ENCODE data around the gene ZNF93. TPM values are rescaled to one million over a fixed set of nuclear protein-coding genes. Genes with fewer than 3 reads are reported as not detected.

ZNF93 gene
- total and polyA plus RNA-seq, 2 of the 13 experiments (the other 11 are each of a cell fraction or from before 2014, with no cell fraction given), result 0.49 to 0.66 TPM

DNA sequence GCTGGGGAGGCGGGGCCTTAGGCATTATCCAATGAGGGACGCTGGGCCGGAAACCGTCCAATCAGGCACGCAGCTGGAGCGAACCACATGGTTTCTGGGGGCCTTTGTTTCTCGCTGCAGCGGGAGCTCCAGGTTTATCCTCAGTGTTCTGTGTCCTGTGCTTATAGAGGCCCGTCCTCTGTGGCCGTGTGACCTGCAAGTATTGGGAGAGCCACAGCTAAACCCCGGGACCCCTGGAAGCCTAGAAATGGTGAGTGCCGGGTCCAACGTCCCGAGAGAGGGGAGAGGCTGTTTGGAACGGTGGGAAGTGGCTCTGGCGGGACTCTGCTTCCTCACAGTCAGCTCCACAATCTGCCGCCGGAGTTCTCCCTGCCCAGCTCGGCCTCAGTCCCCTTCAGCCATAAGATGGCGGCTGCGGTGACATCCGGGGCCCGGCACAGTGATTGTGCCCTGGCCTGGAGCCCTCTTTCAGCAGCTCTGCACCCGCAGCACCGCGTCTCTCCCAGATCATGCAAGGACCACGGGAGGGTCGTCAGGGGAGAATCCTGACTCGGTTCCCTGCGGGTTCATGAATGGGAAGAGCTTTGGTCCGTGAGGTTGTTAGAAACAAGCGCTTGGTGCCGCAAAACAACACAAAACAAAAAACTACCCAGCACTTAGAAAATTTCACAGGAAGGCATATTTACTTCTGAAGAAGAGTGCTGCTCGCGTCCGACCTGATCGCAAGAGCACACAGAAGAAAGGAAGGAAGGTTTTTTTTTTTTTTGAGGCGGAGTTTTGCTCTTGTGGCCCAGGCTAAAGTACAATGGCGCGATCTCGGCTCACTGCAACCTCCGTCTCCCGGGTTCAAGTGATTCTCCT is 34.8 kb upstream of the ZNF93 start, which contains the start of gene ZNF253 (continued):
- TF ChIP-seq, protein P1, sequence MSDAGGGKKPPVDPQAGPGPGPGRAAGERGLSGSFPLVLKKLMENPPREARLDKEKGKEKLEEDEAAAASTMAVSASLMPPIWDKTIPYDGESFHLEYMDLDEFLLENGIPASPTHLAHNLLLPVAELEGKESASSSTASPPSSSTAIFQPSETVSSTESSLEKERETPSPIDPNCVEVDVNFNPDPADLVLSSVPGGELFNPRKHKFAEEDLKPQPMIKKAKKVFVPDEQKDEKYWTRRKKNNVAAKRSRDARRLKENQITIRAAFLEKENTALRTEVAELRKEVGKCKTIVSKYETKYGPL (CRISPR knock-in tag; IDR thresholded peaks at IDR 0.05), result peak; percentile 14; the same call in 1 of the 2 replicates
- TF ChIP-seq ZNF547 (CRISPR knock-in tag; IDR thresholded peaks at IDR 0.05) (peak; percentile 28; the same call in 1 of the 2 replicates), ZNF17 (CRISPR knock-in tag; IDR thresholded peaks at IDR 0.05) (no peak), GTF2F1 (IDR thresholded peaks at IDR 0.05; ENCODE audit: low read length) (no peak), SRSF4 (IDR thresholded peaks at IDR 0.05; ENCODE audit: low read depth, low read length, poor library complexity, severe bottlenecking) (no peak), SNAPC2 (CRISPR knock-in tag; IDR thresholded peaks at IDR 0.05) (no peak; the same call in 1 of the 2 replicates), ZNF572 (CRISPR knock-in tag; IDR thresholded peaks at IDR 0.05) (no peak), PTBP1 (IDR thresholded peaks at IDR 0.05; ENCODE audit: low read depth, low read length, poor library complexity, severe bottlenecking) (no peak), ZNF136 (CRISPR knock-in tag; IDR thresholded peaks at IDR 0.05; ENCODE audit: low read depth) (no peak), ZNF546 (CRISPR knock-in tag; conservative IDR thresholded peaks at IDR 0.05) (0 out of 2 replicates have a peak, but pooled peaks have one; percentile 53), CHD2 (IDR thresholded peaks at IDR 0.05; ENCODE audit: low read depth, low read length) (no peak), ZNF317 (CRISPR knock-in tag; IDR thresholded peaks at IDR 0.05) (0 out of 2 replicates have a peak, but pooled peaks have one; percentile 48), ATAD3A (CRISPR knock-in tag; IDR thresholded peaks at IDR 0.05) (no peak; the same call in 1 of the 2 replicates), SOX5 (CRISPR knock-in tag; IDR thresholded peaks at IDR 0.05; ENCODE audit: borderline replicate concordance) (0 out of 2 replicates have a peak, but pooled peaks have one; percentile 8)
- TF ChIP-seq, protein P2, sequence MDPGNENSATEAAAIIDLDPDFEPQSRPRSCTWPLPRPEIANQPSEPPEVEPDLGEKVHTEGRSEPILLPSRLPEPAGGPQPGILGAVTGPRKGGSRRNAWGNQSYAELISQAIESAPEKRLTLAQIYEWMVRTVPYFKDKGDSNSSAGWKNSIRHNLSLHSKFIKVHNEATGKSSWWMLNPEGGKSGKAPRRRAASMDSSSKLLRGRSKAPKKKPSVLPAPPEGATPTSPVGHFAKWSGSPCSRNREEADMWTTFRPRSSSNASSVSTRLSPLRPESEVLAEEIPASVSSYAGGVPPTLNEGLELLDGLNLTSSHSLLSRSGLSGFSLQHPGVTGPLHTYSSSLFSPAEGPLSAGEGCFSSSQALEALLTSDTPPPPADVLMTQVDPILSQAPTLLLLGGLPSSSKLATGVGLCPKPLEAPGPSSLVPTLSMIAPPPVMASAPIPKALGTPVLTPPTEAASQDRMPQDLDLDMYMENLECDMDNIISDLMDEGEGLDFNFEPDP (CRISPR knock-in tag; conservative IDR thresholded peaks at IDR 0.05), result no peak
- TF ChIP-seq, protein P3, sequence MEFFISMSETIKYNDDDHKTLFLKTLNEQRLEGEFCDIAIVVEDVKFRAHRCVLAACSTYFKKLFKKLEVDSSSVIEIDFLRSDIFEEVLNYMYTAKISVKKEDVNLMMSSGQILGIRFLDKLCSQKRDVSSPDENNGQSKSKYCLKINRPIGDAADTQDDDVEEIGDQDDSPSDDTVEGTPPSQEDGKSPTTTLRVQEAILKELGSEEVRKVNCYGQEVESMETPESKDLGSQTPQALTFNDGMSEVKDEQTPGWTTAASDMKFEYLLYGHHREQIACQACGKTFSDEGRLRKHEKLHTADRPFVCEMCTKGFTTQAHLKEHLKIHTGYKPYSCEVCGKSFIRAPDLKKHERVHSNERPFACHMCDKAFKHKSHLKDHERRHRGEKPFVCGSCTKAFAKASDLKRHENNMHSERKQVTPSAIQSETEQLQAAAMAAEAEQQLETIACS (CRISPR knock-in tag; IDR thresholded peaks at IDR 0.05), result no peak
- TF ChIP-seq, protein P4, sequence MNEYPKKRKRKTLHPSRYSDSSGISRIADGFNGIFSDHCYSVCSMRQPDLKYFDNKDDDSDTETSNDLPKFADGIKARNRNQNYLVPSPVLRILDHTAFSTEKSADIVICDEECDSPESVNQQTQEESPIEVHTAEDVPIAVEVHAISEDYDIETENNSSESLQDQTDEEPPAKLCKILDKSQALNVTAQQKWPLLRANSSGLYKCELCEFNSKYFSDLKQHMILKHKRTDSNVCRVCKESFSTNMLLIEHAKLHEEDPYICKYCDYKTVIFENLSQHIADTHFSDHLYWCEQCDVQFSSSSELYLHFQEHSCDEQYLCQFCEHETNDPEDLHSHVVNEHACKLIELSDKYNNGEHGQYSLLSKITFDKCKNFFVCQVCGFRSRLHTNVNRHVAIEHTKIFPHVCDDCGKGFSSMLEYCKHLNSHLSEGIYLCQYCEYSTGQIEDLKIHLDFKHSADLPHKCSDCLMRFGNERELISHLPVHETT (CRISPR knock-in tag; conservative IDR thresholded peaks at IDR 0.05), result no peak
- TF ChIP-seq, protein P5, sequence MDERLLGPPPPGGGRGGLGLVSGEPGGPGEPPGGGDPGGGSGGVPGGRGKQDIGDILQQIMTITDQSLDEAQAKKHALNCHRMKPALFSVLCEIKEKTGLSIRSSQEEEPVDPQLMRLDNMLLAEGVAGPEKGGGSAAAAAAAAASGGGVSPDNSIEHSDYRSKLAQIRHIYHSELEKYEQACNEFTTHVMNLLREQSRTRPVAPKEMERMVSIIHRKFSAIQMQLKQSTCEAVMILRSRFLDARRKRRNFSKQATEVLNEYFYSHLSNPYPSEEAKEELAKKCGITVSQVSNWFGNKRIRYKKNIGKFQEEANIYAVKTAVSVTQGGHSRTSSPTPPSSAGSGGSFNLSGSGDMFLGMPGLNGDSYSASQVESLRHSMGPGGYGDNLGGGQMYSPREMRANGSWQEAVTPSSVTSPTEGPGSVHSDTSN (CRISPR knock-in tag; IDR thresholded peaks at IDR 0.05), result no peak
- TF ChIP-seq, protein P6, sequence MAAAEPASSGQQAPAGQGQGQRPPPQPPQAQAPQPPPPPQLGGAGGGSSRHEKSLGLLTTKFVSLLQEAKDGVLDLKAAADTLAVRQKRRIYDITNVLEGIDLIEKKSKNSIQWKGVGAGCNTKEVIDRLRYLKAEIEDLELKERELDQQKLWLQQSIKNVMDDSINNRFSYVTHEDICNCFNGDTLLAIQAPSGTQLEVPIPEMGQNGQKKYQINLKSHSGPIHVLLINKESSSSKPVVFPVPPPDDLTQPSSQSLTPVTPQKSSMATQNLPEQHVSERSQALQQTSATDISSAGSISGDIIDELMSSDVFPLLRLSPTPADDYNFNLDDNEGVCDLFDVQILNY (CRISPR knock-in tag; conservative IDR thresholded peaks at IDR 0.05), result no peak

Data from HepG2 (cell line).